GM19351 (cell line): ENCODE results near the gene USP30.
A peak's percentile ranks its signal among the peaks of the same experiment; 100 is the strongest.

Experiments used
- ATAC-seq: cut with Tn5 transposase; IDR thresholded peaks from one replicate; pipeline ENCODE4 v1.9.1; 2021; ENCODE audit warnings: mild to moderate bottlenecking, moderate library complexity; ENCODE audit not compliant: unreplicated experiment

The USP30 gene

GRCh38 chr12:109097140-109097434 lies 44.7 kb downstream of the USP30 start:
- ATAC-seq = no peak

GRCh38 chr12:109097435-109098182 lies 45.2 kb downstream of the USP30 start, which contains the start of gene UNG:
UNG (plus strand) TSS chr12:109097597; CDS start chr12:109097680, 83 bp downstream.
- ATAC-seq = peak; percentile 93

- ATAC-seq = peak; percentile 20
Measured at GRCh38 chr12:109098183-109098604, 45.8 kb downstream of the USP30 start.

- no peak for ATAC-seq
Measured at GRCh38 chr12:109098651-109099050, 46.3 kb downstream of the USP30 start.

- no peak for ATAC-seq
Measured at GRCh38 chr12:109099431-109100020, 47.1 kb downstream of the USP30 start.

- ATAC-seq = no peak
Measured at GRCh38 chr12:109100741-109101140, 48.4 kb downstream of the USP30 start.

GRCh38 chr12:109102491-109102890 lies 50.1 kb downstream of the USP30 start:
- no peak for ATAC-seq

GRCh38 chr12:109105176-109105575 lies 52.8 kb downstream of the USP30 start:
- no peak for ATAC-seq

- no peak for ATAC-seq
Measured at GRCh38 chr12:109109746-109110350, 57.5 kb downstream of the USP30 start.

- no peak for ATAC-seq
Measured at GRCh38 chr12:109110988-109111495, 58.7 kb downstream of the USP30 start.

- no peak for ATAC-seq
Measured at GRCh38 chr12:109112720-109113465, 60.5 kb downstream of the USP30 start.

- ATAC-seq = no peak
Measured at GRCh38 chr12:109113661-109114321, 61.4 kb downstream of the USP30 start.

GRCh38 chr12:109114644-109115043 lies 62.3 kb downstream of the USP30 start:
- no peak for ATAC-seq

GRCh38 chr12:109115404-109115757 lies 63.0 kb downstream of the USP30 start:
- ATAC-seq = no peak

GRCh38 chr12:109115758-109116610 lies 63.6 kb downstream of the USP30 start, which contains the start of gene ACACB:
ACACB (plus strand) TSS chr12:109116587; CDS start chr12:109139406, 22,819 bp downstream.
- ATAC-seq = no peak

- no peak for ATAC-seq
Measured at GRCh38 chr12:109116611-109116949, 64.2 kb downstream of the USP30 start.

- no peak for ATAC-seq
Measured at GRCh38 chr12:109120095-109120494, 67.7 kb downstream of the USP30 start.

GRCh38 chr12:109120557-109120956 lies 68.2 kb downstream of the USP30 start:
- no peak for ATAC-seq

GRCh38 chr12:109121346-109121880 lies 69.0 kb downstream of the USP30 start:
- no peak for ATAC-seq
